GM19395 (cell line): ENCODE results near the gene CCDC102A.
"Not testable (repeated sequence)": the region's sequence is repeated elsewhere in the genome, so short reads cannot be mapped to it uniquely, and the experiment has no call there.

Experiments
- ATAC-seq: cut with Tn5 transposase; IDR thresholded peaks from one replicate; pipeline ENCODE4 v1.9.1; 2021; ENCODE audit warnings: mild to moderate bottlenecking, moderate library complexity; ENCODE audit not compliant: unreplicated experiment

The CCDC102A gene

DNA sequence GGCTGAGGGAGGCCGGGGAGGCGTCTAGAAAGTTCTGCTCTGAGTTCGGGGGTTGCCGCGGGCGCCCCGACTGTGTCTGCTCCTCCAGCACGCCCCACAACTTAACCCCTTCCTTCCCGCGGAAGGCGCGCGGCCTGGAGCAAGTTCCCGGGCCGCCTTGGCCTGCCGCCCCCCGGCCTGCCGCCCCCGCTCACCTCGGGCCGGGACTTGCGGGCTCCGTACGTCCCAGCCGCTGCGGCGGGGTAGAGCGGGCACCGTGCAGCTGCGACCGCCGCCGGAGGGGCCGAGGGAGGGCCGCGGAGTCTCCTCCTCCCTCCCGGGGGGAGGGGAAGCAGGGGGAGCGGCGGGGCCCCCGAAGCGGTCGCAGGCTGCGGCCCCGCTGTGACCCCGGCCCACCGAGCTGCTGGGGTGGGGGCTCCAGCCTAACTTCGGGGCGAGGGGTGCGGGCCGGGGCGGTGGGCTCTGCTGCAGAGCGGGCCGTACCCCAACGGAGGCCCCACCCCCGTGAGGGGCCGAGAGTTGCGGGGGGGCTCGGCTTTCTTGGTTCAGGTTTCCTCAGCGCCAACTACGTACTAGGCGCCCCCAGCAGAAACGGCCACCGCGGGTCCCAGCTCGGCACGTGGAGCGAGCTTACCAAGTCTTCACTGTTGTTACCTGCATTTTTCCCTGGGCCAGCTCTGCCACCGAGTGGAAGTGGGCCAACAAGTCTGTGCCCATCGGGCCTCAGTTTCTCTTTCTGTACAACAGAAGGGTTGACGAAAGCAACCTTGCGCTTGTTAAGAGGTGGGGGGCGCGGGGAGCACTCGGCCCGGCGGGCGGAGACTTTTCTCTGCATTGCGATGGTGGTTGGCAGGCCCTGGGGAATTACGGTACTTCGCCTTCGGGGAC is at the start of gene CCDC102A:
CCDC102A (minus strand) TSS at position 266 of the 888 bp plus-strand sequence. CDS start 7,394 bp downstream, outside the sequence.
- ATAC-seq, result peak; percentile 19

DNA sequence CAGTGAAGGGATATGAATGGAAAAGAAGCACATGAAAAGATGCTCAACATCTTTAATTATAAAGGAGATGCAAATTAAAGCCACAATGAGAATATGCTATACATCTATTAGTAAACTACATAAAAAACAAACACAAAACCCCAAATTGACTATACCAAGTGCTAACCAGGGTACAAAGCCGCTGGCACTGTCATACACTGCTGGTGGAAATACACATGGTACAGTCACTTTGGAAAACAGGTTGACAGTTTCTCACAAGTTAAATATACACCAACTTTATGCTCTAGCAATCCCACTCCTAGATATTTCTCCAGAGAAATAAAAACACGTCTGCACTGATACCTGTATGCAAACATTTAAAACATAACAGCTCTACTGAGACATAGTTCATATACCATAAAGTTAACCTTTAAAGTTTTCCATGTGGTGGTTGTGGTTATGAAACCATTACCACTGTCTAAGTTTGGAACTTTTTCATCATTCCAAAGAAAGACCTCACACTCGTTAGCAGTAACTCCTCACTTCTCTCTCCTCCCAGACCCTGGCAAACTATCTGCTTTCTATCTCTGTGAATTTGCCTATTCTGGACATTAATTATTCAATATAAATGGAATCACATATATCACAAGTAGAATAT is 48.8 kb upstream of the CCDC102A start:
- ATAC-seq, result no peak

DNA sequence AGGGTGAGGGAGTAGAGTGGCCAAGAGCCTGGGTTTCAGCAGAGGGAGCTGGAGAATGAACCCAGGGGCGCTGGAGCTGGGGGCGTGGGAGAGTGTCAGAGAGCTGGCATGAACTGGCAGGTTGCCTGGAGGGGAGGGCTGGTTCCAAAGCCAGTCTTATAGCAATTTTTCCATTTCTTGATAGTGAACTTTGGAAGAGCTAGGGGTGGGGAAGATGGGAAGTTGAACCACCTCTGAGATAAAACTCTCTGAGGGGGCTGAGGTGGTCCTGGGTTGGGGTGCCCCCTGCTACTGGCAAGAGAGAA is 42.9 kb upstream of the CCDC102A start:
- no peak for ATAC-seq

DNA sequence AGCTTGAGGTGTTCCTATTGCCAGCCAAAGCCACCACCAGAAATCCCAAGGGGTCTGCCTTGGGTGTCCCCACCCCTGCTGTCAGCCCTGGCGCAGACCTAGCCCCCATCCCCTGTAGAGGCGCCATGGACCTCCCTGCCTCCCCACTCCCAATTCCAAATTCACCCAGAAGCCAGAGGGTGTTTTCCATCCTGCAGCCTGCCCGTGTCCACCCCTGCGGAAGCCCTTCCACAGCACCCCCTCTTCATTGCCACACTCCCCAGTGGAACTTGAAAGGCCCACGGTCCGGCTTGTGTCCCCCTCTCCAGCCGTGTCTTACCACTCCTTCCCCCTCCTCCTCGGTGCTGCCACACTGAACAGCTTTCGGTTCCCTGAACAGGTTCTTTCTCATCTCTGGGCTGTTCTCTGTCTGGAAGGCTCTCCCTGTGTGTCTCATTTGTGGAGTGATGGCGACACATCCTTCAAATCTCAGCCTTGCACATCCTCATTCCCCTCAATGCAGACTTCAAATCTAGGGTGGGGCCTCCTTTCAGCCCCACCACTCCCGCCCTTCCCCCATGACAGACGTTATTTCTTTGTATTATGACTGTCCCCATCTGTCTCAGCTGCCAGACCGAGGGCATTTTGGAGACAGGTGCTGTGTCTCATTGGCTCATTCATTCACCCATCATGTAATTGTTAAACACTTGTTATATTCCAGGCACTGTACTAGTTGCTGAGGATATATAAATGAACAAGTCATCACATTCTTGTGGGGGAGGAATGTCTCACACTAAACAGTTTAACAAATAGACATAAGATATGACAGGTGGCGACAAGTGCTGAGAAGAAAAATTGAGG is 42.4 kb upstream of the CCDC102A start:
- no peak for ATAC-seq

DNA sequence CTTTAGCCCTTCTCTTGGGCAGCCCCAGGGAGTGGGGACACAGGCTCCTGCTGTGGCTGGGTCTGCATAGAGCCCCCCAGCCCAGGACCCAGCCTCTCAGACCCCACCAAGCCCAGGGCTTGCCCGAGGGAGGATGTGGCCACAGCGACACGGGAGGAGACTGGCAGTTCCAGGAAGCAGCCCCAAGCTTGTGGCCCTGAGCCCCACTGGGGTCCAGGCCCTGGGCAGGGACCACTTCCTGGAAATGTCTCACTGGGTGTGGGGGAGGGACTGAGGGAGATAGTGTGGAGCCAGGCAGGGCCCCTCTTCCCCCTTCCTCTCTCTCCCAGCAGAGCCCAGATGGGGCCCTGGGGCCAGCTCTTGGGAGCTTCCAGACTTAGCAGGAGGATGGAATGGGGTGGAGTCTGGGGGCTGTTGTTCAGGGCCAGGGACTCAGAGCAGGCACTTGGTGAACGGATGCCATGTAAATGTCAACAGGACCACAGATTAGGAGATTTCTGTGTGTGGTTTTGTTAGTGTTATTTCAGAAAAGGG is 41.4 kb upstream of the CCDC102A start:
- no peak for ATAC-seq

DNA sequence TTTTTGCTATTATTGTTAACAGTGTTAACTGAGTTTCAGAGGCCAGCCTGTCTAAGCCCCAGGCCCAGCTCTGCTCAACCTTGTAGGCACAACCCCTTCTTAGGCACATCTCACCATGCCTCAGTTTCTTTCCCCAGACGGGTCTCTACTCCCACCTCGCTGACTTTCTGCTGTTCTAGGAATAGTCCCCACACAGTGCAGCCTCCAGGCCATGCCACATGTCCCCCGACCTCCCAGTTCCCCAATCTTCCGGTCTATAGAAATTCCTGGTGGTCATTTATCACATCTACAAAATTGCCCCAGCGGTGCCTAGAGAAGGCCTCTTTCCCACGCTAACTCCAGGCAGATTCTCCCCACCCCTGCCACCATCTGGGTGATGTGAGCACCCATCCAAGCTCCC is 40.8 kb upstream of the CCDC102A start:
- ATAC-seq, result no peak

DNA sequence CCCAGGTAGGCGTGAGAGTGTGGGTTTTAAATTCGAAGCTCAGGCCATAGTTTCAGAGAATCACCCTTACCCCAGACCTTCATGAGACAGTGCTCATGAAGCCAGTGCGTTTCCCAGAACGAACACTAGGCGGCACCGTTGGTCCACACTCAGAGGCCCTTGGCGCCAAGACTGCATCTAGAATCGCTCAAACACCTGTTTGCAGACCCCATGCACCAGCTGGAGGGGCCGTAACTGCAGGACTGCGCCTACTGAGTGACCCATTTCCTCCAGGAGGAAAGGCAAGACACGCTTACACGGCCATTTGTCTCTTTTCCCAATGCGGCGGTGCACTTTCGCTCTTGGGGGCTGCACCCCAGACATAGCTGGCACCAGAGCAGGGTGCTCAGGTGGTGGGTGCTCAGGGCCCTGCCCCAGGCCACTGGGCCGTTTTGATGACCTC is 40.1 kb upstream of the CCDC102A start:
- ATAC-seq, result peak; percentile 78

DNA sequence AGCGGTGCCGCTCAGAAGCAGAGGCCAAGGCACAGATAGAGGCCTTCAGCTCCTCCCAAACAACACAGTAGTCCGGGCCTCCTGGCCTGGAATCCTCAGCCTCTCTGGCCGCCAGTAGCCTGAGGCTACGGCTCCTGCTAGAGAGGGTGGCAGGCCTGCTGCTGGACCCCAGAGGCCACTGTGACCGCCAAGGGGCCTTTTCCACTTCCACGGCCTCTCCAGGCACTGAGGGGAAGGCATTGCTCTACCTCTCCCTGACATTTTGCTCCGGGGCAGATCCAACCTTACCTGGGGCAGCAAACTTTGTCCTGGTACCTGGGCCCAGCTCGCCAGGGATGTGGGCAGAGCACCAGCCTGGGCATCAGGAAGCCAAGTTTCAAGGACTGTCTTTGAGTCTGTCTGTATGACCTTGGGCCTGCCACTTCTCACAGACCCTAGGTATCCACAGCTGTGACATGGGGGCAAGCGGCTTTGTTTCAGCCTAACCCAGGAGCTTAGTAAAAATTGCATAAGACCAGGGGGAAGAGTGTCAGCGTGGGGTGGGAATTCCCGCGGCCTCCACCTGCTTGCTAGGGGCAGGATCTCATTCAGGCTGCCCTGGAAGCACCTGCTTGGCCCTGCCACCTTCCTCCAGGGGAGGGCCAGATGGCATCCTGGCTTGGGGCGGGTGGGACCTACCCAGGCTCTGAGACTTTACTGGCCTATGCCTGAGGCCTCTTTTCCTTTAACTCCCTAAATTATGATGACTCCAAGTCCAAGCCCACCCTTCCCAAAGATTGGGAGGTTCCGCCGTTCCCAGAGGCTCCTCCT is 39.3 kb upstream of the CCDC102A start:
- no peak for ATAC-seq

DNA sequence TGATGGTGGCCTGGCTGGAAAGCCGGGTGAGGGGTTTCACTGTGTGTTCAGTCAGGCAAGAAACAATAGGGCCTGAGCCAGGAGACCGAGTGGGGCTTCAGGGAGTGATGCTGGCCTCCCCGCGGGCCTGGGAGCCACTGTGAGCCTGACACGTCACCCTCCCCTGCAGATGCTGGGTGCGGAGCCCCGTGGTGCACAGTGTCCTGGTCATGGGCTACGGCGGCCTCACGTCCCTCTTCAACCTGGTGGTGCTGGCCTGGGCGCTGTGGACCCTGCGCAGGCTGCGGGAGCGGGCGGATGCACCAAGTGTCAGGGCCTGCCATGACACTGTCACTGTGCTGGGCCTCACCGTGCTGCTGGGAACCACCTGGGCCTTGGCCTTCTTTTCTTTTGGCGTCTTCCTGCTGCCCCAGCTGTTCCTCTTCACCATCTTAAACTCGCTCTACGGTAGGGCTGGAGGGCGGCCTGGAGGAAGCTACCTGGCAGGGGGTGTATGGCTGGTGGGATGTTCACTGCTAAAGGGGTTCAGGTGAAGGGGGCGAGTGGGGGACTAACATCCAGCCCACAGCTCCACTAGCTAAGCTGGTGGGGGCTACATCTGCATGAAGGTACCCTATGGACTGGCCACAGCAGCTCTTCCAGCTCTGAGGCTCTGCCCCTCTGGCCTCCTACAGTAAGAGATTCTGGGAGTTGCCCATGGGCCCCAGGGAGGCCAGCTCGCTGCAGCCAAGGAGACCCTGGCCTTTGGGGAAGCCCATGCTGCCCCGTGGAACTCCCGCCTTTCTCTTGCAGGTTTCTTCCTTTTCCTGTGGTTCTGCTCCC is 38.5 kb upstream of the CCDC102A start:
- ATAC-seq, result no peak

DNA sequence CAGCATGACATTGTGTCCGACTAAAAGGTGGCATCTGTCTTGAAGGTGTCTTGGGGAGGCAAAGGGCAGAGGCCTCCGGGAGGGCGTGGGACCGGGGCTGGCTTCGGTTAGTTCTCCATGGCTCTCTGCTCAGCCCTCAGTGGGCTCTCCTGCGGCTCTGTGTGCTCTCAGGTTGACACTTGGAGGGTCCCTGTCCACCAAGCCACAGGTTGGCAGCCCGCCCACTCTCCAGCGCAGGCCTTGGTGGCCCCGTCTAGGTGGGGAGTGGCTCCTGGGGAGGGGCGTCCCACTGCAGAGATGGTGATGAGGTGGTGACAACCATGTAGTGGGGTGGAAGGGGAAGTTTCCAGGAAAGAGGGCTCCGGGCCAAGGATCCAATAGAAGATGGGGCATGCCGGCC is 37.7 kb upstream of the CCDC102A start:
- no peak for ATAC-seq

DNA sequence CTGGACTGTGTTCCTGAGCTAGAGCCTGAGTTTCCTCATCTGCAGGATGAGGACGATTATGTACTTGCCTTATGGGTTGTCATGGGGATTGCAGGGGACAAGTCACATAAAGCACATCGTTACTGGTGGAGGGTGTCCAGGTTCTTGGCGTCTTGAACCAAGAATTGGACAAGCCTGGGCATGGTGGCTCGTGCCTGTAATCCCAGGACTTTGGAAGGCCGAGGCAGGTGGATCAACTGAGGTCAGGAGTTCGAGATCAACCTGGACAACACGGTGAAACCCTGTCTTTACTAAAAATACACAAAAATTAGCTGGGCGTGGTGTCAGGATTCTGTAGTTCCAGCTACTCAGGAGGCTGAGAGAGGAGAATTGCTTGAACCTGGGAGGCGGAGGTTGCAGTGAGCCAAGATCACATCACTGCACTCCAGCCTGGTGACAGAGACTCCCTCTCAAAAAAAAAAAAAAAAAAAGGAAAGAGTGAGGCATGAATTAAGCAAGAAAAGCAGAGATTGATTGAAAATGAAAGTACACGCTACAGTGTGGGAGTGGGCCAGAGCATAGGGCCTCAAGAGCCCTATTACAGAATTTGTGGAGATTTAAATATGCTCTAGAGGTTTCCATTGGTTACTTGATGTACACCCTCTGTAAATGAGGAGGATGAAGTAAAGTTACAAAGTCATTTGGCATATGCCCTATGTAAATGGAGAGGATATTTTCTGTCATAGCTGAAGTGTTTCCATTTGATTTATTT is 36.8 kb upstream of the CCDC102A start:
- ATAC-seq, result no peak

DNA sequence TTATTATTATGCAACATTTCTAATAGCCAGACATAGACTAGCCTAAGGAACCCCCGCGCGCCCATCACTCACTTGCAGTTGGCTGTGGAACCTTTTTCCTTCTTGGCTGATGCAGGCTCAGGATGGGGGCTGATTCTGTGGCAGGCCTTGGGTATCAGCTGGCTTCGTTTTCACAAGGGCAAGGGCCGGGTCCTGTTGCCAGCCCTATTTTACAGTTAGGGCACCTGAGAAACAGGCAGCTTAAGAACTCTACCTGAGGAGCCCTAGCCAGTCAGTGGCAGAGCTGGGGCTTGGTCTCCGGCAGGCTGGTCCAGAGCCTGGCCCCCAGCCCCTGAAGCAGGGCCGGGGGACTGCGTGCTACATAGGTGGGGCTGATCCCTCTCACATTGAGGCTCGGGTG is 34.7 kb upstream of the CCDC102A start:
- ATAC-seq, result no peak

DNA sequence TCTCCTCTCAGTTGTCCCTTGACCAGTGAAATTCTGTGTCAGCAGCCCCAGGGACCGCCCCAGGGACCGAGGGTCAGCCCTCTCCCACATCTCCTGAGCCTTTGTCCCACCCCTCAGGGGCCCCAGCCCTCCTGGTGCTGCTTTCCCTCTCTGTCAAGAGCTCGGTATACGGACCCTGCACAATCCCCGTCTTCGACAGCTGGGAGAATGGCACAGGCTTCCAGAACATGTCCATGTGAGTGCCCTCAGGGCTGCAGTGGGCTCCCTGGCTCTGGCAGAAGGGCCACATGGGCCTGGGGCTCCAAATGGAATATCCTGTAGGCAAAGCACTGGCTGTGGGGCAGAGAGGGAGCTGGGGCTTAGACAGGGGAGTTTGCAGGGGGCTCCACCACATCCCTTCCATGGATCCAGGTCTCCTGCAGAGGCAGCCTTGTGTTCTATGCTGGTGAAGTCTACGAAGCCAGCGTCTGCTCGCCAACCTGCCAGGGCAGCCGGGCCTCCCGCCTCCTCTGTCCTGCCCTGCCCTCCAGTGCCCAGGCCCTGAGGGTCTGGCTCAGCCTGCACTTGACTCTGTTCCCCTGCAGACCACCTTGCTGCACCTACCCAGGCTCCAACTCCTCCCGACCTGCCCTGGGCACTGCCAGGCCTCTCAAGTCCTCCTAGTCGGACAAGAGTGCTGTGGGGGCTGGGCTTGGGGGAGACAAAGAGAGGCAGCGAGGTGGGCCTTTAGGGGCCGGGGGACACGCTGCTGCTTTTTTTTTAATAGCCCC is 34.1 kb upstream of the CCDC102A start:
- no peak for ATAC-seq

DNA sequence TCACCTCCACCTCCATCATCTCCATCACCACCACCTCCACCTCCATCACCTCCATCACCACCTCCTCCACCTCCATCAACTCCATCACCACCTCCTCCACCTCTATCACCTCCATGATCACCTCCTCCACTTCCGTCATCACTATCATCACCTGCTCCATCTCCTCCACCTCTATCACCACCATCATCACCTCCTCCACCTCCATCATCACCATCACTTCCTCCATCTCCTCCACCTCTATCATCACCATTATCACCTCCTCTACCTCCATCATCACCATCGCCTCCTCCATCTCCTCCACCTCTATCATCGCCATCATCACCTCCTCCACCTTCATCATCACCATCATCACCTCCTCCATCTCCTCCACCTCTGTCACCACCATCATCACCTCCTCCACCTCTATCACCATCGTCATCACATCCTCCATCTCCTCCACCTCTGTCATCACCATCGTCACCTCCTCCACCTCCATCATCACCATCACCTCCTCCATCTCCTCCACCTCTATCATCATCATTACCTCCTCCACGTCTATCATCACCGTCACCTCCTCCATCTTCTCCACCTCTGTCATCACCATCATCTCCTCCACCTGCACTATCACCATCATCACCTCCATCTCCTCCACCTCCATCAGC is 33.1 kb upstream of the CCDC102A start:
- no peak for ATAC-seq

DNA sequence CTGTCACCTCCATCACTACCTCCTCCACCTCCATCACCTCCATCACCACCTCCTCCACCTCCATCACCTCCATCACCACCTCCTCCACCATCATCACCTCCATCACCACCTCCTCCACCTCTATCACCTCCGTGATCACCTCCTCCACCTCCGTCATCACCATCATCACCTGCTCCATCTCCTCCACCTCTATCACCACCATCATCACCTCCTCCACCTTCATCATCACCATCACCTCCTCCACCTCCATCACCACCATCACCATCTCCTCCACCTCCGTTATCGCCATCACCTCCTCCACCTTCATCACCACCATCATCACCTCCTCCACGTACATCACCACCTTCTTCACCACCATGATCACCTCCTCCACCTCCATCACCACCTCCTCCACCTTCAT is 32.4 kb upstream of the CCDC102A start:
- ATAC-seq, result not testable (repeated sequence)

DNA sequence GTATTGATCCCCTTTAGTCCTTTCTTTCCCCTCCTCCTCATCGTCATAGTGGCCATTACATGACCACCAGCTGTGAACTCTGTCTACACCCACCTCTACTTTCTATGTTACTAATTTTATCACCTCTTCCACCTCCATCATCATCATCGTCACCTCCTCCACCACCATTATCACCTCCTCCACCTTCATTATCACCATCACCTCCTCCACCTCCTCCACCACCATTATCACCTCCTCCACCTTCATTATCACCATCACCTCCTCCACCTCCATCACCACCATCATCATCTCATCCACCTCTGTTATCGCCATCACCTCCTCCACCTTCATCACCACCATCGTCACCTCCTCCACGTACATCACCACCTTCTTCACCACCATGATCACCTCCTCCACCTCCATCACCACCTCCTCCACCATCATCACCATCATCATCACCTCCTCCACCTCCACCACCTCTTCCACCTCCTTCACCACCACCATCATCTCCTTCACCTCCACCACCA is 31.9 kb upstream of the CCDC102A start:
- no peak for ATAC-seq

DNA sequence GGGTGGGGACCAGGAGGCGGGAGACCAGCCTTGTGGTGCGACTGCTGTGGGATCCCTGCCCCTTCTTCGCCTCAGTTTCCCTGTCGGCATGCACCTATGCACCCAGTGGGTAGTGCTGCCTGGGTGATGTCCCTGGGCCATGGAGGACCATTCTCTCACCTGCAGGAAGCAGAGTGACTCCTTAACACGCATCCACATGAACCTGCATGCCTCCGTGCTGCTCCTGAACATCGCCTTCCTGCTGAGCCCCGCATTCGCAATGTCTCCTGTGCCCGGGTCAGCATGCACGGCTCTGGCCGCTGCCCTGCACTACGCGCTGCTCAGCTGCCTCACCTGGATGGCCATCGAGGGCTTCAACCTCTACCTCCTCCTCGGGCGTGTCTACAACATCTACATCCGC is 31.3 kb upstream of the CCDC102A start:
- ATAC-seq, result no peak
